ENCODE results near the gene ARHGAP21.
"Not testable (repeated sequence)": the region's sequence is repeated elsewhere in the genome, so short reads cannot be mapped to it uniquely, and the experiment has no call there.

- not testable (repeated sequence) for TF ChIP-seq POLR2A (IDR thresholded peaks at IDR 0.05)
- TF ChIP-seq, protein P1, sequence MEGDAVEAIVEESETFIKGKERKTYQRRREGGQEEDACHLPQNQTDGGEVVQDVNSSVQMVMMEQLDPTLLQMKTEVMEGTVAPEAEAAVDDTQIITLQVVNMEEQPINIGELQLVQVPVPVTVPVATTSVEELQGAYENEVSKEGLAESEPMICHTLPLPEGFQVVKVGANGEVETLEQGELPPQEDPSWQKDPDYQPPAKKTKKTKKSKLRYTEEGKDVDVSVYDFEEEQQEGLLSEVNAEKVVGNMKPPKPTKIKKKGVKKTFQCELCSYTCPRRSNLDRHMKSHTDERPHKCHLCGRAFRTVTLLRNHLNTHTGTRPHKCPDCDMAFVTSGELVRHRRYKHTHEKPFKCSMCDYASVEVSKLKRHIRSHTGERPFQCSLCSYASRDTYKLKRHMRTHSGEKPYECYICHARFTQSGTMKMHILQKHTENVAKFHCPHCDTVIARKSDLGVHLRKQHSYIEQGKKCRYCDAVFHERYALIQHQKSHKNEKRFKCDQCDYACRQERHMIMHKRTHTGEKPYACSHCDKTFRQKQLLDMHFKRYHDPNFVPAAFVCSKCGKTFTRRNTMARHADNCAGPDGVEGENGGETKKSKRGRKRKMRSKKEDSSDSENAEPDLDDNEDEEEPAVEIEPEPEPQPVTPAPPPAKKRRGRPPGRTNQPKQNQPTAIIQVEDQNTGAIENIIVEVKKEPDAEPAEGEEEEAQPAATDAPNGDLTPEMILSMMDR (IDR thresholded peaks at IDR 0.05), result not testable (repeated sequence)
Measured at GRCh38 chr10:24619291-24619993, 104.2 kb downstream of the ARHGAP21 start.
